Measurements from ENCODE around the gene AHRR.
"Not testable (repeated sequence)": the region's sequence is repeated elsewhere in the genome, so short reads cannot be mapped to it uniquely, and the experiment has no call there.

Gene AHRR

DNA sequence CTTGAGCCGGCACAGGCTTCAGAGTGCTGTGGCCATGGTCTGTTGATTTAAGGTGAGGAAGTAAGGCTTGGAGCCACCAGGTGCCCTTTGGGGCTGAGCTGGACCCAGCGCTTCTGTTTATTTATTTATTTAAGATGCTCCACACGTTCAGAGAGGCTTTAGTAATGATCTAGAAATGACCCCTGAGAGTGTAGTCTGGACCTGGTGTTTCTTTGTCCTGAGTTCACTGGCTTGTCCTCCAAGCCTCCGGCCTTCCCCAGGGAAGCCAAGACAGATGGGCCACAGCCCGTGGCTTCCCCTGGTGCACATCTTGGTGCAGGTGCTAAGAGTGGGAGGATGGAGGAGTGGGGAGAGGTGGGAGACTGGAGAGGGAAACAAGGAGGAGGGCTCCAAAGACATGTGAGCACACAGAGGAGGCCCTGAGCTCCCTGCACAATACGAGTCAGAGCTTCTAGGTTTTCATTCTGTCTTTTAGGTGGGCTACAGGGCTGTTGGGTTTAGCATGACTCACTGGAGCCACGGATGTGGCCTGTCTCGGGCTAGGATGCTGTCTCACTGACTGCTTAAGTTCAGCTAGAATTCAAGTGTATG, 56.9 kb downstream of the AHRR start:
- no peak for DNase-seq (ENCODE audit: low spot score)

DNA sequence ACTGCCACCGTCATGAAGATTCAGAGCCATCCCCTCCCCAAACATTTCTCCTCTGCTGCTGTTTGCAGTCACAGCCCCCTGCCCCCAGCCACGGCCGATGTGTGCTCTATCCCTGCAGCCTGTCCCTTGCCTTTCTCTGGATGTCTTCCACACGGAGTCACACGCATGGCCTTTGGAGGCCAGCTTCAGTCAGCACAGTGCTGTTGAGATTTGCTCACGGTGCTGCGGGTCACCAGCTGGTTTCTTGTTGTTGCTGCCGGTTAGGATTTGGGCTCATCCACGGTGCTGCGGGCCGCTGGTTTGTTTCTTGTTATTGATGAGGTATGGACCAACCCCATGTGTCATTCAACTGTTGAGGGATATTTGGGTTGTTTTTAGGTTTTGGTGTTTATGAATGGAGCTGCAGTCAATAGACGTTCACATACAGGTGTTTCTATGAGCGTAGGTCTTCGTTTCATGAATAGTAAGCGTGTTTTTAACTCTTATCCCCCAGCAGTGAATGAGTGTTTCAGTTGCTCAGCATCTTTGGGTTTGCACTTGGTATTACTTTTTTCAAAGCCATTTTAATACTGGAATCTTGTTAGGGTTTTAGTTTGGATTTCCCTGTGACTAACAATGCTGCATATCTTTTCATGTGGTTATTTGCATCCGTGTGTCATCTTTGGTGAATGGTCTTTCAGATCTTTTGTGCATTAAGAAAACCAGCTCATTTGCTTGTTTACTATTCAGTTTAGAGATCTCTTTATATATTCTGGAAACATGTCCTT, 57.6 kb downstream of the AHRR start:
- no peak for DNase-seq (ENCODE audit: low spot score)

- DNase-seq (ENCODE audit: low spot score), result no peak
Observed at GRCh38 chr5:380701-381309, 59.3 kb downstream of the AHRR start.

DNA sequence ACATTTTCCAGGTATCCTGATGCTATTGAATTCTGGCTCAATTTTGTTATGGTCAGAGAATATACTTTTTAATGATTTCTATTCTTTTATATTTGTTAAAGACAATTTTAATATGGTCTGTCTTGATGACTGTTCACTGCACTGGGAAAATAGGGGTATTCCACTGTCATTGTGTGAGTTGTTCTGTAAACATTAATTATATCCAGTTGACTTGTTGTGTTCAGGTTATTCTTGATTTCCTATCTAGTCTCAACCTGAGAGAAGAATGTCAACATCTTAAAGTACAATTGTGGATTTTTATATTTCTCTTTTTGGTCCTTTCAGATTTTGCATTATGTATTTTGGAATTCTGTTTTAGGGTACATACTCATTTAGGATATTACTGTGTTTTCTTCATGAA, 61.6 kb downstream of the AHRR start:
- no peak for DNase-seq (ENCODE audit: low spot score)

DNA sequence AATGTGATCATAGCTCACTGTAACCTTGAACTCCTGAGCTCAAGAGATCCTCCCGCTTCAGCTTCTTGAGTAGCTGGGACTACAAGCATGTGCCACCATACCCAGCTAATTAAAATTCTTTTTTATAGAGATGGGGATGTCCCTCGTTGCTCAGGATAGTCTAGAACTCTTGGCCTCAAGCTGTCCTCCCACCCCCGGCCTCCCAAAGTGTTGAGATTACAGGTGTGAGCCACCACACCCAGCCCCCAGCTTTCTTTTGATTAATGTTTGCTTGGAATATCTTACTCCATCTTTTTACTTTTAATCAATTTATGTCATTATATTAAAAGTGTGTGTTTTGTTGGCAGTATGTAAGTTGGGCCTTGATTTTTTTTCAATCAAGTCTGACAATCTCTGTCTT, 62.1 kb downstream of the AHRR start:
- no peak for DNase-seq (ENCODE audit: low spot score)

DNA sequence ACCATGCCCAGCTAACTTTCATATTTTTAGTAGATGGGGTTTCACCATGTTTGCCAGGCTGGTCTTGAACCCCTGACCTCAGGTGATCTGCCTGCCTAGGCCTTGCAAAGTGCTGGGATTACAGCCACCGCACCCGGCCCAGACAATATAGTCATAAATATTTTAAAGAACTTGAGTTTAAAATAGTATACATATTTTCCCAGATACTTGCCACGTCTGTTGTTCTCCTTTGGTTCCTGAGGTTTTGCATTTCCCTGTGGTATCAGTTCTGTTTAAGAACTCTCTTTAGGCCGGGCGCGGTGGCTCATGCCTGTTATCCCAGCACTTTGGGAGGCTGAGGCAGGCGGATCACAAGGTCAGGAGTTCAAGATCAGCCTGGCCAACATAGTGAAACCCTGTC, 63.1 kb downstream of the AHRR start:
- not testable (repeated sequence) for DNase-seq (ENCODE audit: low spot score)

DNA sequence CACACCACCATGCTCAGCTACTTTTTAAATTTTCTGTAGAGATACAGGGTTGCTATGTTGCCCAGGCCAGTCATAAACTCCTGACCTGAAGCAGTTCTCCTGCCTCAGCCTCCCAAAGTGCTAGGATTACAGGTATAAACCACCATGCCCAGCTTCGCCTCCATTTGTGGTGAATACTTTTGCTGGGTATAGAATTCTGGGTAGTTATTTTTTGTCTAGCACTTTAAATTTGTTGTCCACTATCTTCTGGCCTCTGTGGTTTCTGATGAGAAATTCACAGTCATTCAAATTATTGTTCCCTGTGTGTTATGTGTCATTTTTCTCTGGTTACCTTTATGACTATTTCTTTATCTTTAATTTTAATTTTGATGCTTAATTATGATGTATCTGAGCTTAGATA, 63.8 kb downstream of the AHRR start:
- DNase-seq (ENCODE audit: low spot score), result no peak

DNA sequence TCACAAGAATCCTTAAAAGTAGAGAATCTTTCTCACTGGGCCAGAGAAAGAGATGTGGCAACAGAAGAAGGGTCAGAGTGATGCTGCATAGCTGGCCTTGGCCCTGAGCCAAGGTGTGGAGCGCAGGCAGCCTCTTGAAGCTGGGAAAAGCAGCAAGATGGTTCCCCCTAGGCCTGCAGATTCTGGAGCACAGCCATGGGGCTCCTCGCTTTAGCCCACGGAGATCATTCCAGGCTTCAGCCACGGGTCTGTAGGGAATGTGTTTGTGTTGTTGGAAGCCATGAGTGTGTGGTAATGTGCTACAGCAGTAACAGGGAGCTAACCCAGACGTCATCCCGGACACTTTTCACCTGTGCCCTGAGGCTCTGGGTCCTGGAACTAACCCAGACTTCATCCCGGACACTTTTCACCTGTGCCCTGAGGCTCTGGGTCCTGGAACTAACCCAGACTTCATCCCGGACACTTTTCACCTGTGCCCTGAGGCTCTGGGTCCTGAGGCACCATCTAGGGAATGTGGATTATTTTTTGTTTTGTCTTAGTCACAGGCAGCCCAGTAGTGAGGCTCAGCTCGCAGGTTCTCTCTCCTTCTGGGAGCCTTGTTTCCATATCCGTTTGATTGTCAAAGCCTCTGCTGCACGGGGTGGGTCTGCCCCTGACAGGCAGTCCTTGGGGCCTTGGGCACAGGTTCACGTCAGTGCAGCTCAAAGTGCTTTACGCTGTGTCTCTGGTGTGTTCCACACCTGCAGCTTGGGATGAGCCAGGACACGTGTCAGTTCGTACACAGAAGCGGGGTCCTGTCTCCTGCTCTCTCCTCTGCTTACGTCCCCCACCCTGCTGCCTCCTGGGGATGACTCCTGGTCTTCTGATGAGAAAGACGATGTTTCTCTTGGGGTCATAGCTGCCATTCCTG, 65.2 kb downstream of the AHRR start:
- no peak for DNase-seq (ENCODE audit: low spot score)

DNA sequence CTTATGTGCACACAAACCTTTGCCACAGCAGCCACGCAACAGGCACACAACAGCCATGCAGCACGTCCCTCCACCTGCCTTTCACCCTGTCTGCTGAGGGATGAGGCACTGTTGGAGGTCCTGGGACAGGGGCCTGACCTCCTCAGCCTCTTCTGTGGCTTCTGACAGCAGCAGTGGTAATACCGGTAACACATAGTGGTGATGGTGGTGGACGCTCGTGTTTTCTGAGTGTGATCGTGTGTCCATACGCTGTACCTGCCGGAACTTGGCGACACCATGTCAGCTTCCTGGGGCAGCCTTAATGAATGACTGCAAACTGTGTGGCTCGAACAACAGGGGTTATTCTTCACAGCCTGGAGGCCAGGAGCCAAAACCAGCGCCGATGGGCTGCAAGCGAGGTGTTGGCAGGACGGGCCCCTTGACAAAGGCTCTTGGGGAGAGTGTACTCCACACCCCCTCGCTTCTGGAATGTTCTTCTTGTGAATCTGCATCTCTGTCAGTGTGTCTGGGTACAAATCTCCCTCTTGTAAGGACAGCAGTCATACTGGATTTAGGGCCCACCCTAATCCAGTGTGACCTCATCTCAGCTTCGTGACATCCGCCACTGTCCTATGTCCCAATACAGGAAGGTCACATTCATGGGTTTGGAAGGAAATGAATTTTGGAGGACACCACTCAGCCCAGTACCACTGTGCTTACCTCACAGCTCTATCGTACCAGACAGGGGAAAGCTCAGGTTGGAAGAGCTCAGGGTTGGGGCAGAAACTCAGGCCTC, 66.2 kb downstream of the AHRR start:
- no peak for DNase-seq (ENCODE audit: low spot score)

GRCh38 chr5:388266-389196, 67.0 kb downstream of the AHRR start:
- no peak for DNase-seq (ENCODE audit: low spot score)

DNA sequence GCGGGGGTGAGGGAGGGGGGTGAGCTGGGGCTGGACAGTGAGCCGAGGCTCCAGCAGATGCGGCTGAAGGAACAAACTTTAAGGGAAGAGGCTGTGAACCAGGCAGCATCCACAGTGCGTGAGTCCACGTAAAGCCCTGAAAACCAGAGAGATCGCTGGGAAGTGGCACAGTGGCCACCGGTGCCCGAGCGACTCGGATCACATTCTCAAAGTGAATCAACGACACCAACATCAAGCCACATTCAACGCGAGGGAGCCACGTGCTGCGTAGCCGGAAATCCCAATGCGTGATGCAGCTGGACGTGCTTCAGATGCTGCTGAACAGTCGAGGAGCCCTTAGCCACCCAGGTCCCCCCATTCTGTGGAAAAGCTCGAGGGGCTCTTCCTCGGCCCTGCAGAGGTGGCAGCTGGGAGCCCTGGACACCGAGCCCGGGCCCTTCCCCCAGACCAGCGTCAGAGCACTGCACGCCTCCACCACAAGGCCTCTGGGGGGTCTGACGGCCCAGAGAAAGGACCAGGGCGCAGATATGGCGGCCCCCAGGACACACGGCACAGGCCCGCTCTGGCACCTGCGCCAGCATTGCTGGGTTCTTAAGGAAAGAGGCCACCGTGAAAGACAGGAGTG, 67.8 kb downstream of the AHRR start:
- no peak for DNase-seq (ENCODE audit: low spot score)

DNA sequence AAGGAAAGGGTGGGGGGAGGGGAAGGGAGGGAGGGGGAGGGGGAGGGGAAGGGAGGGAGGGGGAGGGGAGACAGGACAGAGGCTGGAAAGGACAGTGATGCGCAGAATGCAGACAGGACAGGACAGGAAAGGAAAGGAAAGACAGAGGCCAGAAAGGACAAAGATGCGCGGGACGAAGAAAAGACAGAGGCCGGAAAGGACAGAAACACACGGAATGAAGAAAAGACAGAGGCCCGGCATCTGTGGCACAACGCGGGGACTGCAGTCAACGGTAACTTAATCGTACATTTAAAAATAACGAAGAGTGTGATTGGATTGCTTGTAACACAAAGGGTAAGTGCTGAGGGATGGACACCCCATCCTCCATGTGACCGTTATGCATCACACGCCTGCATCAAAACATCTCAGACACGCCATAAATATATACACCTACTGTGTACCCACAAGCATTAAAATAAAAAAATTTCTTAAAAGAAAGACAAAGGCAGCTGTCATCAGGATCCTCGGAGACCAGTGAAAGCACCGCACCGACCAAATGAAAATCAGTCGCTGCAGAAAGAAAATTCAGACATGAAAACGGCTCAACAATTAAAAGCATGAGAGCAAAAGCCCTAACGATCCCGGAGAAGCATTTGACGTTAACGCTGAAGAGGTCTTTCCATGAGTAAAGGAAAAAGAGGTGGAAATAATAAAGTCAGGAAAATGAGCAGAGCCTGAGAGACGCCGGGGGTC, 68.5 kb downstream of the AHRR start:
- DNase-seq (ENCODE audit: low spot score), result no peak

- no peak for DNase-seq (ENCODE audit: low spot score)
Observed at GRCh38 chr5:390623-391491, 69.3 kb downstream of the AHRR start.

DNA sequence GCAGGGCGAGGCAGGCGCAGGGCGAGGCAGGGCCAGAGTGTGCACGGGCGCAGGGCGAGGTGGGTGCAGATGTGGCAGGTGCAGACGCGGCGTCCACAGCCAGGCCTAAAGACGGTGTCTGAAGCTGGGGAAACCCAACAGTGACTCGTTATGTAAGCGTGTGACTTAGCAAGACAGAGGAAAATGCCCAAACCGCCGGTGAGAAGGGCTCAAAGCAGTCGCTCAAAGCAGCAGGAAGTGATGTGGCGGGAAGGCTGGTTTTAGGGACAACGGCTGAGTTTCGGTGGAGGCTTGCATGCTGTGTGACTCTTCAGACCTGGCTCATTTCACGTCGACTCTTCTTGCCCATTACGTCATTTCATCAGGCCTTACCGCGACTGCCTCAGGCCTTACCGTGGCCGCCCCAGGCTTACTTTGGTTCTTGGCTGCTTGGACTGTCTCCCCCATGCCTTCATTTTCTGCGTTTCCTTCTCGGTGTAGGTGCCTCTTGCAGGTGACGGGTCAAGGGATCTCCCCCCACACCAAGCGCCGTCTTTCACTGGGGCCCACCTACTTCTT, 71.0 kb downstream of the AHRR start:
- DNase-seq (ENCODE audit: low spot score), result no peak

GRCh38 chr5:393846-394275, 72.3 kb downstream of the AHRR start:
- DNase-seq (ENCODE audit: low spot score), result no peak

DNA sequence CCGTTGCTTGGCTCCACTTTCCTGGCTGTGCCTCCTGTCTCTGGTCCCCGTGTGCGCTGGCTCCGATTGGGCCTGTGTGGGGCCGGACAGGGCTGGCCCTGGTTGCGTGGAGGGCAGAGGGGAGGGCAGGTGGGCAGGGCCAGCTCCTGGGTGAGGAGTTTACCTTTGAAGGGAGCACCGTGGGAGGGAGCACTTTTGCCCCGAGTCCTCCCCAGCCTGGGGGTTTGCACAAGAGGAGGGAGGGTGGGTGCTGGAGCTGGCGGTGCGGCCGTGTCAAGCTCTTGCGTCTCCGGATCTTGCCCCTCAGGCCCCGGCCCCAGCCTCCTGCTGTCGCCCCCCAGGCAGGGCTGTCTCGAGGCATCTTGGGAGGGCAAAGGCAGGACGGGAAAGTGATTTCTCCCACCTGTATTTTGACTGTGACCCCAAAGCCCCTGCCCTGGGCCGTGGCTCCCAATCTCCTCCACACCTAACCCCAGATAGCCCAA, 73.2 kb downstream of the AHRR start:
- no peak for DNase-seq (ENCODE audit: low spot score)

- no peak for DNase-seq (ENCODE audit: low spot score)
Observed at GRCh38 chr5:395156-395920, 73.8 kb downstream of the AHRR start.

All from putamen (tissue), 1 donor.